IPS-18c (cell line): ENCODE data around the gene ZFP36L2.
A peak's percentile ranks its signal among the peaks of the same experiment; 100 is the strongest.

Experiments
- H3K4me3 ChIP-seq: 2 replicates; pipeline ENCODE4 v1.7.0; 2013; ENCODE audit warnings: low read depth, mild to moderate bottlenecking, low read length, moderate library complexity; ENCODE audit not compliant: insufficient read depth
- H3K9me3 ChIP-seq: one replicate; pipeline ENCODE4 v1.6.1; 2013; ENCODE audit warnings: mild to moderate bottlenecking, low read length, moderate library complexity; ENCODE audit not compliant: control insufficient read depth, insufficient read depth

The ZFP36L2 gene

DNA sequence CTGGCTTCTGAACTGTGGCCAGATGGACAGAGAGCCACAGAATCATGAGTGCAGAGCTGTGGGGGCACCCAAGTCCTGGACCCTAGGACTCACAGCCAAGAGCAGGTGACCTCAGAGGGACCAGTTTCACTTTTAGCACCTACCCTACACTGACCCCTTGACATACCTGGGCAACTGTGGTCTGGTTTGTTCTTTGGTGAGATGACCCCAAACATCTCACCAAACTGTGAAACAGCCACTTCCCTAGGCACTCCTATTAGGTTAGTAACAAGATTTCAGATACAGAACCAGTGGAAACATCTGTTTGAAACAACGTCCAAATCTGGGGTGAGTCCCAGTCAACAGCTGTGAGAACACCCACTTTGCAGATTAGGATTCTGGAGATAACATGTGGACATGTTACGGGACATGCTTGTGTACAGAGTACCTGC, 1.9 kb upstream of the ZFP36L2 start:
- Histone ChIP-seq H3K4me3 (no peak overlapping the region), H3K9me3 (no peaks in the 10 kb centered on the region)

DNA sequence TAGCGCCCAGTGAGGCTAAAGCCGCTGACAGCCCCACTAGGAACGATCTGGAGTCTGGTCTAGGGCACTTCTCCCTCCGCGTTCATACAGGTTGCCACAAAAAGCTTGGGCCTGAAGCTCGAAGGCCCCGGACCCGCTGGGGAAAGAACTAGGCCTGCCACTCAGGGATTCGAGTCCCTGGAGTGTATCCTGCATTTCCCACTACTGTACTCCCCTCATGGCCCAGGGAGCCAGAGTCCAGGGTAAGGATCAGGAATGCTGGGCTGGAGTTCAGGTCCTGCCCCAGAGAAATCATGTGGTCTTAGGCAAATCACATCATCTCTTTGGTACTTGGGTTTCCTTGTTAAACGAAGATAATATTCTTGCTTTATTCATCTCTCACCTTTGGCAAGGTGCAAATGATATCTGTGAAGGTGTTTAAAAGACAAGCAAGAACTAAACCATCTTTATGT, 1.4 kb upstream of the ZFP36L2 start:
- Histone ChIP-seq H3K9me3 (no peaks in the 10 kb centered on the region), H3K4me3 (peak overlapping the region; percentile 97)

GRCh38 chr2:43226955-43227829, 786 bp upstream of the ZFP36L2 start:
- H3K4me3 ChIP-seq, result peak overlapping the region; percentile 97
- H3K9me3 ChIP-seq, result no peaks in the 10 kb centered on the region

DNA sequence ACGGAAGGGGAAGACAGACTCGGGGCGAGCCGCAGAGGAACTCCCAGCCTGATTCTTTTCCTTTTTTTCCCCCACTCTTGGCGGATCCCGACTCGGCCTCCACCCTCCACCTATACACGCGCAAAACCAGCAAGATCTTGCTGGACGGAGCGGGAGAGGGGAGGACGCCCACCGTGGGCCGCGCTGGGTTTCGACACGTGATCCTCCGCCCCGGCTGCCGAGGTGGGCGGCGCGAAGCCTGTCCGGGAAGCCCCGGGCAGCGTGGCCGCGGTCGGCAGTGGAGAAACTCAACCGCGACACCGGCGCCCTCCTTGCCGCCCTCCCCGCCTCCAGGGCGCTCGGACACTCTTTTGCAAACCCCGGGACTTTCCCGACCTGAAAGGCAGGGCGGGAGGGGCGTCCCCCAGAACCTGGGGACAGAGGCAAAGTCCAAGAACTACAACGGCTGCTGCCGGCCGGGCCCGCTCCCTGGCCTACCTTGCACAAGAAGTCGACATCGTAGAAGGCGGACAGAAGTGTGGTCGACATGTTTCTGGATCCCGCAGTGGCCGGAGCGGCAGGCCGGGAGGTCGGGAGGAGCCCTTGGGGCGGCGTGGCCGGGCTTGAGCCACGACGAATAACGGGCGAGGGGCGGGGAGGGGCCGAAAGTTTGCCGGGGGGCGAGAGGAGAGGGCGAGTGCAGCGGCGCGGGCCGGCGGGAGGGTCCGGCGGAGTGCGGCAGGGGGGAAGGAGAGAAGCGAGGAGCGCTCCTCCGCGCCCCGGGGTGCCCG, 433 bp downstream of the ZFP36L2 start:
- no peaks in the 10 kb centered on the region for H3K9me3 ChIP-seq
- peak overlapping the region; percentile 97 for H3K4me3 ChIP-seq

GRCh38 chr2:43225093-43225787, 1.2 kb downstream of the ZFP36L2 start:
- peak overlapping the region; percentile 97 for H3K4me3 ChIP-seq
- H3K9me3 ChIP-seq, result no peaks in the 10 kb centered on the region

DNA sequence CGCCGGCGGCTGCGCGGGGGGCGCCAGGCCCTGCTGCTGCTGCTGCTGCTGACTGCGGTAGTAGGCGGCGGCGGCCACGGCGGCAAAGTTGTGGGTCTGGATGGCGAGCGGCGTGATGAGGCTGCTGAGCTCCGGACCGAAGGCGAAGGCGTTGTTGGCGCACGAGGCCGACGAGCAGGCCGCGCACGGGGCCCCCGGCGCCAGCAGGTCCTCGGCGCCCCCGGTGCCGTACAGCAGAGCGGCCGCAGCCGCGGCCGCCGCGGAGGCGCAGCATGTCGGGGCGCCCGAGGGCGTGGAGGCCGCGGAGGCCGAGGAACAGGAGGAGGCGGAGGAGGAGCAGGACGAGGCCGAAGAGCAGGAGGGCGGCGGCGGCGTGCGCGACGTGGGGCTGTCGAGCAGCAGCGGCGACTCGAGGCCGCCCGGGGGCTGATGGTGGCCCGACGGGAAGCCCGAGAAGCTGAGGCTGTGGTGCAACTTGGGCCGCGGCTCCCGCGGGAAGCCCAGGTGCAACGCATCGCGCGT, 1.8 kb downstream of the ZFP36L2 start:
- no peaks in the 10 kb centered on the region for H3K9me3 ChIP-seq
- H3K4me3 ChIP-seq, result peak overlapping the region; percentile 97

DNA sequence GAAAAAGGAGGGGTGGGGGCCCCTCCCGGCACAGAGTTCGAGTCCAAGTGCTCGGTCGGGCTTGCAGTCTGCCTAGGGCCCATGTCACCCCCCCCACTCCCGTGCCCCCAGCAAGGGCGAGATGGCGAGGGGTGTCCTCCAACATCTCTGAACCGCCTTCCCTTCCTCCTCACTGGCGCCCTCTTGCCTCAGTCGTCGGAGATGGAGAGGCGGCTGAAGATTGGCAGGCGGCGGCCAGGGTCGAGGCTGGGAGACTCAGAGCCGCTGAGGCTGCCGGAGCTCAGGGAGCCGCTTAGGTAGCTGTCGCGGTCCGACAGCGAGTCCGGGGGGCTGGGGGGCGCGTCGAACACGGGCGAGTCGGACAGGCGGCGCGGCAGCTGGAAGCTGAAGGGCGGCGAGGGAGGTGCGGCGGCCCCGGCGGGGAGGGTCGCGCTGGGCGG, 2.3 kb downstream of the ZFP36L2 start:
- H3K4me3 ChIP-seq, result peak overlapping the region; percentile 97
- no peaks in the 10 kb centered on the region for H3K9me3 ChIP-seq

DNA sequence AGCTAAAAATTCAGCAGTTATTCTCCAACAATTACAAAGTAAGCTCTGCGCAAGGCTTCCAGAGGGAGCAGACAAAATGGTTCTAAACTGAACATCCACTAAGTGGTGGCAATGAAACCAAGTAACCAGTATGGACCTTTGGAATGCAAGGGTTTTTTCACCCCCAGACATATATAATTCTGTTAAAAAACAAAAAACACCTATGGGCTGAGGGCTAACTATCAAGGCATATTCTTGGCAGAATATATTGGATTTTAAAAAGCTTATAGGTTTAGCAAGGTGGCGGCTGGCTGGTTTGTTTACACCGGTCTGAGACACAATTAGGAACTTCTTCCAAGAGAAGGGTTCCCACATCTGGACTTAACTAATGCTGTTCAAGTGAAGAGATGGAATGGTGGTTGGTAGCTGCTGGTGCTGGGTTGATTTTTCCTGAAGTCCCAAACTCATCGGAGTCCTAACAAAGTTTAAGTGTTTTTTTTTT, 2.8 kb downstream of the ZFP36L2 start:
- H3K9me3 ChIP-seq, result no peaks in the 10 kb centered on the region
- peak overlapping the region; percentile 97 for H3K4me3 ChIP-seq

- Histone ChIP-seq H3K4me3 (peak overlapping the region; percentile 32), H3K9me3 (no peaks in the 10 kb centered on the region)
Observed at GRCh38 chr2:43222475-43223309, 3.7 kb downstream of the ZFP36L2 start.

- peak overlapping the region; percentile 32; the same call in 1 of the 2 replicates for H3K4me3 ChIP-seq
- H3K9me3 ChIP-seq, result no peaks in the 10 kb centered on the region
Observed at GRCh38 chr2:43221763-43222474, 4.5 kb downstream of the ZFP36L2 start.

DNA sequence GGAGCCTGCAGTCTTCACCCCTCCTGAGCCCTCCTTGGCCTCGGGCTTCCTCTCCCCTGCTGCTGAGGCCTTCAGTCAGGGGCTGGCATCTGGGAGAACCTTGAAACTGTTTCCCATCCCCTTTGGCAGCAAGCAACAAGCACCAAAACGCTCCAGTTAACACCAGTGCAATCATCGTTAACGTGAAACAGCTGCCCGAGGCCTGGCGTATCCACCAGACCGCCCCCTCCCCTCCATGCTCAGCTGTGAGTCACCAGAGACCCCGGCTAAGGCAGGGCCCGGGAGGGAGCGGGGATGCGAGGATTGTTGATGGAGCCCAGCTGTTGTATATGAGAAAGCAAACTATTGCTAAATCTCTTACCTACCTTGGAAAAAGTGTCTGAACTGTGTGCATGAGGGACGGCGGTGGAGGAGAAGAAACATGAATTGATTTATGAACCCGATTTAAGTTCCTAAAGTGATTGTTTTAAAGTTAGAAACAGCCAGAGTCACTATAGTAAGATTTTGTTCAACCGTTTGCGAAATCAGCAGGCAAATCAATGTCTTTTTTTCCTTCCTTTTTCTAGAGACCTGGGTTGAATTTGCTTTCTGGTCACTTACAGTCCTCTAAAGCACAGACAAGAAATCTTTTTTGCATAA, 5.2 kb downstream of the ZFP36L2 start:
- no peaks in the 10 kb centered on the region for H3K9me3 ChIP-seq
- H3K4me3 ChIP-seq, result peak overlapping the region; percentile 32; the same call in 1 of the 2 replicates

- Histone ChIP-seq H3K4me3 (peak overlapping the region; percentile 32; the same call in 1 of the 2 replicates), H3K9me3 (no peaks in the 10 kb centered on the region)
Observed at GRCh38 chr2:43220760-43221123, 5.7 kb downstream of the ZFP36L2 start.

- no peaks in the 10 kb centered on the region for H3K9me3 ChIP-seq
- H3K4me3 ChIP-seq, result peak overlapping the region; percentile 48
Observed at GRCh38 chr2:43220229-43220751, 6.1 kb downstream of the ZFP36L2 start.

- Histone ChIP-seq H3K9me3 (no peaks in the 10 kb centered on the region), H3K4me3 (peak overlapping the region; percentile 48)
Observed at GRCh38 chr2:43219383-43220228, 6.8 kb downstream of the ZFP36L2 start.
